K562 (cell line): ENCODE measurements around the gene C1GALT1C1L. TPM values are rescaled to one million over a fixed set of nuclear protein-coding genes. Genes with fewer than 3 reads are reported as not detected.

Experiments
- BRF2 ChIP-seq: IDR thresholded peaks from 3 replicates; pipeline ENCODE4 v1.6.1; 2011; ENCODE audit warnings: borderline replicate concordance, mild to moderate bottlenecking; ENCODE audit not compliant: insufficient read length, insufficient read depth
- ELF4 ChIP-seq: fragments of 450-650 bp; formaldehyde crosslinking; IDR thresholded peaks from 2 replicates; pipeline ENCODE4 v1.4.0; 2022; ENCODE audit warnings: missing genetic modification characterization
- L3MBTL2 ChIP-seq: fragments of 450-650 bp; IDR thresholded peaks from 2 replicates; pipeline ENCODE4 v1.6.1; 2016; ENCODE audit warnings: mild to moderate bottlenecking, moderate library complexity
- RBBP5 ChIP-seq: fragments of 200-600 bp; sonication (generic); IDR thresholded peaks from 2 replicates; pipeline ENCODE4 v1.6.1; 2012; ENCODE audit warnings: borderline replicate concordance, mild to moderate bottlenecking, low read length, control low read depth, inconsistent platforms; ENCODE audit not compliant: insufficient read depth, poor library complexity, severe bottlenecking
- RBM14 ChIP-seq: fragments of 200-400 bp; formaldehyde crosslinking; IDR thresholded peaks from 2 replicates; pipeline ENCODE4 v1.6.1; 2018; ENCODE audit warnings: low read depth, mild to moderate bottlenecking, low read length, moderate library complexity, borderline replicate concordance; ENCODE audit not compliant: insufficient read depth
- SLC30A9 ChIP-seq: fragments of 250-450 bp; sonication (Bioruptor Pico); IDR thresholded peaks from 2 replicates; pipeline ENCODE4 v1.8.0; 2022; ENCODE audit warnings: mild to moderate bottlenecking, moderate library complexity
- SNAPC5 ChIP-seq: fragments of 250-450 bp; sonication (Bioruptor Pico); IDR thresholded peaks from 2 replicates; pipeline ENCODE4 v1.8.0; 2021; ENCODE audit warnings: moderate library complexity, mild to moderate bottlenecking, inconsistent platforms
- TCF15 ChIP-seq: fragments of 250-450 bp; sonication (Bioruptor Pico); IDR thresholded peaks from 2 replicates; pipeline ENCODE4 v1.8.0; 2022; ENCODE audit warnings: moderate library complexity, mild to moderate bottlenecking, inconsistent platforms
- ZNF282 ChIP-seq: sonication (generic); formaldehyde crosslinking; IDR thresholded peaks from 2 replicates; pipeline ENCODE4 v1.8.1; 2023; ENCODE audit warnings: missing genetic modification reagents
- ZNF354B ChIP-seq: fragments of 250-450 bp; sonication (Bioruptor Pico); IDR thresholded peaks from 2 replicates; pipeline ENCODE4 v1.4.0; 2020
- ZNF764 ChIP-seq: fragments of 250-450 bp; sonication (Bioruptor Pico); IDR thresholded peaks from 2 replicates; pipeline ENCODE4 v1.4.0; 2020; ENCODE audit warnings: low read depth, mild to moderate bottlenecking, moderate library complexity
- polyA plus RNA-seq, 8 experiments: library from polyadenylated mRNA; depleted of rRNA in 4 of 8; stranded (reverse) in 5 of 8; unstranded in 3 of 8; fragments of >200 nt; fragmentation: Nextera tagmentation in 2 of 8; fragmentation: Illumina TruSeq in 1 of 8; extraction: Ambion mirVana in 2 of 8; extraction: Trizol in 1 of 8; gene quantifications; 2 replicates each; pipeline versions ENCODE4 v1.2.1 to v1.2.3, GENCODE V29; 2011 to 2014; ENCODE audit warnings: inconsistent platforms in 1 of 8, missing spikeins in 1 of 8
- total RNA-seq, 7 experiments: library from RNA; depleted of rRNA in 6 of 7; stranded (reverse); fragments of >200 nt in 6 of 7; fragmentation: Illumina TruSeq in 2 of 7; extraction: Trizol in 2 of 7; gene quantifications; 2 replicates each; pipeline versions ENCODE4 v1.2.1 to v1.2.3, GENCODE V29; 2011 to 2021; ENCODE audit warnings: low replicate concordance in 1 of 7
- TF ChIP-seq, protein P1 (sequence below): fragments of 450-650 bp; formaldehyde crosslinking; IDR thresholded peaks from 2 replicates; pipeline ENCODE4 v1.4.0; 2022; ENCODE audit warnings: mild to moderate bottlenecking, moderate library complexity
- TF ChIP-seq, protein P2 (sequence below): fragments of 450-650 bp; formaldehyde crosslinking; IDR thresholded peaks from 2 replicates; pipeline ENCODE4 v1.4.0; 2022; ENCODE audit warnings: missing genetic modification characterization

Gene C1GALT1C1L
- total and polyA plus RNA-seq, 9 of the 15 experiments (the other 6 are each of a cell fraction or from before 2014, with no cell fraction given): 1.0 to 4.4 (median 1.9) TPM

GRCh38 chr2:43714164-43714563 lies 37.9 kb upstream of the C1GALT1C1L start (continued):
- TF ChIP-seq RBM14 (no peak), TCF15 (CRISPR knock-in tag) (no peak), RBBP5 (no peak), ZNF764 (CRISPR knock-in tag) (no peak), ELF4 (no peak), BRF2 (no peak), SLC30A9 (no peak), ZNF354B (CRISPR knock-in tag) (no peak), L3MBTL2 (no peak), ZNF282 (CRISPR knock-in tag) (no peak), SNAPC5 (CRISPR knock-in tag) (no peak)
- TF ChIP-seq, protein P1, sequence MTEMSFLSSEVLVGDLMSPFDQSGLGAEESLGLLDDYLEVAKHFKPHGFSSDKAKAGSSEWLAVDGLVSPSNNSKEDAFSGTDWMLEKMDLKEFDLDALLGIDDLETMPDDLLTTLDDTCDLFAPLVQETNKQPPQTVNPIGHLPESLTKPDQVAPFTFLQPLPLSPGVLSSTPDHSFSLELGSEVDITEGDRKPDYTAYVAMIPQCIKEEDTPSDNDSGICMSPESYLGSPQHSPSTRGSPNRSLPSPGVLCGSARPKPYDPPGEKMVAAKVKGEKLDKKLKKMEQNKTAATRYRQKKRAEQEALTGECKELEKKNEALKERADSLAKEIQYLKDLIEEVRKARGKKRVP (CRISPR knock-in tag): no peak
- TF ChIP-seq, protein P2, sequence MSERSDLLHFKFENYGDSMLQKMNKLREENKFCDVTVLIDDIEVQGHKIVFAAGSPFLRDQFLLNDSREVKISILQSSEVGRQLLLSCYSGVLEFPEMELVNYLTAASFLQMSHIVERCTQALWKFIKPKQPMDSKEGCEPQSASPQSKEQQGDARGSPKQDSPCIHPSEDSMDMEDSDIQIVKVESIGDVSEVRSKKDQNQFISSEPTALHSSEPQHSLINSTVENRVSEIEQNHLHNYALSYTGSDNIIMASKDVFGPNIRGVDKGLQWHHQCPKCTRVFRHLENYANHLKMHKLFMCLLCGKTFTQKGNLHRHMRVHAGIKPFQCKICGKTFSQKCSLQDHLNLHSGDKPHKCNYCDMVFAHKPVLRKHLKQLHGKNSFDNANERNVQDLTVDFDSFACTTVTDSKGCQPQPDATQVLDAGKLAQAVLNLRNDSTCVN (CRISPR knock-in tag): no peak
